Naive thymus-derived CD4-positive, alpha-beta T cell (primary cell): ENCODE measurements around the gene CENPX. TPM values are rescaled to one million over a fixed set of nuclear protein-coding genes. Genes with fewer than 3 reads are reported as not detected.

Source experiments
- ATAC-seq: fragments of 150-1000 bp; cut with Tn5 transposase; 2 replicates; pipeline ENCODE4 v1.10.0; 2021; ENCODE audit warnings: mild to moderate bottlenecking, moderate library complexity
- CTCF ChIA-PET: fragments of 350-600 bp; sonication (Branson Sonifier 250); formaldehyde crosslinking; loops from one replicate; lab custom pipeline; 2021; ENCODE audit warnings: antibody characterized with exemption; lab: Charles Lee
- POLR2A ChIA-PET: fragments of 350-600 bp; sonication (Branson Sonifier 250); formaldehyde crosslinking; loops from one replicate; lab custom pipeline; 2021; ENCODE audit warnings: antibody characterized with exemption, inconsistent platforms; lab: Charles Lee
- DNase-seq, 9 donors: peaks; one replicate each; pipeline versions ENCODE4 v3.0.0 to v3.0.0-alpha.2; 2020 to 2022; ENCODE audit warnings: mixed read lengths in 1 of 9
- H3K27ac ChIP-seq: one replicate; pipeline ENCODE4 v1.7.0; 2013; ENCODE audit warnings: mild to moderate bottlenecking, low read depth, low read length, moderate library complexity
- H3K27me3 ChIP-seq, 2 donors: one replicate each; pipeline ENCODE4 v1.7.0; 2013; ENCODE audit warnings: low read length in 2 of 2, mild to moderate bottlenecking in 2 of 2, moderate library complexity in 2 of 2; ENCODE audit not compliant: control insufficient read depth in 2 of 2, insufficient read depth in 2 of 2
- H3K36me3 ChIP-seq, 3 experiments: 1 replicate in 2 of 3; 2 replicates in 1 of 3; pipeline ENCODE4 v1.7.0; 2013; ENCODE audit warnings: low read length in 3 of 3, mild to moderate bottlenecking in 3 of 3, moderate library complexity in 1 of 3; ENCODE audit not compliant: insufficient read depth in 3 of 3, control insufficient read depth in 2 of 3
- H3K4me1 ChIP-seq, 2 donors: one replicate each; pipeline ENCODE4 v1.7.0; 2013; ENCODE audit warnings: low read length in 2 of 2, mild to moderate bottlenecking in 2 of 2, moderate library complexity in 1 of 2; ENCODE audit not compliant: control insufficient read depth in 2 of 2, insufficient read depth in 2 of 2
- H3K4me3 ChIP-seq: 2 replicates; pipeline ENCODE4 v1.7.0; 2013; ENCODE audit warnings: mild to moderate bottlenecking, low read length
- H3K9me3 ChIP-seq, 3 experiments: 1 replicate in 2 of 3; 2 replicates in 1 of 3; pipeline ENCODE4 v1.7.0; 2013; ENCODE audit warnings: low read length in 3 of 3; ENCODE audit not compliant: control insufficient read depth in 2 of 3
- H3K27ac Mint-ChIP-seq, 9 donors: one replicate each; pipeline ENCODE4 v1.8.0; 2020 to 2022; ENCODE audit warnings: mixed read lengths in 9 of 9, mild to moderate bottlenecking in 8 of 9, moderate library complexity in 5 of 9, inconsistent platforms in 2 of 9
- H3K27me3 Mint-ChIP-seq, 5 donors: one replicate each; pipeline ENCODE4 v1.8.0; 2021 to 2022; ENCODE audit warnings: mixed read lengths in 5 of 5, mild to moderate bottlenecking in 1 of 5
- H3K36me3 Mint-ChIP-seq, 5 donors: one replicate each; pipeline ENCODE4 v1.8.0; 2020 to 2022; ENCODE audit warnings: mixed read lengths in 5 of 5, mild to moderate bottlenecking in 3 of 5, inconsistent platforms in 1 of 5
- H3K4me1 Mint-ChIP-seq, 7 donors: one replicate each; pipeline ENCODE4 v1.8.0; 2020 to 2022; ENCODE audit warnings: mixed read lengths in 7 of 7, mild to moderate bottlenecking in 3 of 7, inconsistent platforms in 1 of 7
- H3K4me3 Mint-ChIP-seq, 10 donors: one replicate each; pipeline ENCODE4 v1.8.0; 2020 to 2022; ENCODE audit warnings: mild to moderate bottlenecking in 10 of 10, mixed read lengths in 10 of 10, moderate library complexity in 6 of 10, inconsistent platforms in 2 of 10
- H3K9me3 Mint-ChIP-seq, 11 donors: one replicate each; pipeline ENCODE4 v1.8.0; 2020 to 2022; ENCODE audit warnings: mixed read lengths in 11 of 11, mild to moderate bottlenecking in 4 of 11, inconsistent platforms in 1 of 11, moderate library complexity in 1 of 11
- intact Hi-C, 2 donors: fragments of 100-400 bp; cut with micrococcal nuclease; formaldehyde crosslinking; loops; one replicate each; pipeline ENCODE4 v1.15.1; 2023
- polyA plus RNA-seq, 2 donors: library from polyadenylated mRNA; unstranded; fragments of 300-500 nt; fragmentation: Illumina TruSeq; gene quantifications; one replicate each; pipeline ENCODE4 v1.2.3, GENCODE V29; 2021
- total RNA-seq, 6 experiments: library from RNA in 5 of 6; stranded (reverse) in 5 of 6; gene quantifications; 1 replicate in 5 of 6; 2 replicates in 1 of 6; pipeline ENCODE4 v1.2.3 and lab custom pipeline; 2021 to 2026

The CENPX gene
- total and polyA plus RNA-seq, 7 experiments from 2014 or later: 25.5 to 72.7 (median 34.1) TPM

DNA sequence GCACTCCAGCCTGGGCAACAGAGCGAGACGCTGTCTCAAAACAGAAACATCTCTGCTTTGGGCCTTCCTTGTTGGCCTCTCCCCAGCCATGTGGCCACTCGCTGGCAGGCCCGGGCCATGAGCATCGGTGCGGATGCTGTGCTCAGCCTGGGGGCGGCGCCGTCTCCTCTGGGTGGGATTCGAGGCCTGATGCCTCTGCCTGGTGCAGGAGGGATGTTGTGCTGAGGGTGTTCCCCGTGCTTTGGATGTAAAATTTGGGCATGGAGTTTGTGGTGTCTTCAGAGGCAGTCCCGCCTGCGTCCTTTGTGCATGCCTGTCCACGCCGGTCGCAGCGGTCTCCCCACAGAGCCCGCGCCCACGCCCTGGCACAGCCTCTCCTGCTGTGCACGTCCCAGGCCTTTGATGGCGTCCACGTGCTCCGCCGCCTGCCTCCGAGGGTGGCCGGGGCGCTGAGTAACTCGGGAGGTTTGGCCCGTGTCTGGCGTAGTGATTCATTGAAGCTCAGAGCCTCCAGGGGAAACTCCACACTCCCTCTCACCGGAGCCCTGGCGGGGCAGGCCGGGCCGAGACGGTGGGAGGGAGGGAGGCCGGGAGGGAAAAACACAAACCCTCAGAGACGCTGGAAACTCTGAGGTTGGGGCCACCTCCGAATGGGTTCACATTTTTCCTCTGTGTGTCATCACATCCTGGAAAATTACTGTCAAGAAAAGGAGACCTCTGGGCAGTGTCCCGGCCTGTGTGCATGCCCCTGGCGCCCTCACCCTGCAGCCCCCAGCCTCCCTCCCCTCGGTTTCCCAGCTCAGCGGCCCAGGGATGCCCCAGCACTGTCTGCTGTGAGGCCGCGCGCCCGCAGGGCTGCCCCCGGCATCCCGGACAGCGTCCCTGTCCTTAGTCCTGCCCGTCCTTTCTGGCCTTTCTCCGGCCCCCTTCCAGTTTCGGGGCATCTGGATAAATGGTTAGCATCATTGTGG is 19.0 kb downstream of the CENPX start:
- H3K9me3 Mint-ChIP-seq: no peaks in the 10 kb centered on the region
- DNase-seq (no peak), ATAC-seq (no peak)
- no peaks in the 10 kb centered on the region for H3K4me1 ChIP-seq
- H3K4me3 Mint-ChIP-seq: no peak overlapping the region
- no peaks in the 10 kb centered on the region for H3K27me3 Mint-ChIP-seq
- no peaks in the 10 kb centered on the region for H3K36me3 Mint-ChIP-seq
- no peaks in the 10 kb centered on the region for H3K27me3 ChIP-seq
- intact Hi-C loops: no loop called here
- H3K27ac Mint-ChIP-seq: no peak overlapping the region
- ChIA-PET CTCF (interaction anchor here (0.8 kb wide), 1 partner anchor 16 kb away, joined by 3 read pairs; no protein-coding TSS in a partner anchor), POLR2A (no interaction called here)
- peaks cover 0 to 3% (median 0%) of the 10 kb centered on the region in 7 donors for H3K4me1 Mint-ChIP-seq
- H3K36me3 ChIP-seq: no peaks in the 10 kb centered on the region
- H3K9me3 ChIP-seq: no peaks in the 10 kb centered on the region
- H3K27ac ChIP-seq: no peak overlapping the region
- H3K4me3 ChIP-seq: no peak overlapping the region

DNA sequence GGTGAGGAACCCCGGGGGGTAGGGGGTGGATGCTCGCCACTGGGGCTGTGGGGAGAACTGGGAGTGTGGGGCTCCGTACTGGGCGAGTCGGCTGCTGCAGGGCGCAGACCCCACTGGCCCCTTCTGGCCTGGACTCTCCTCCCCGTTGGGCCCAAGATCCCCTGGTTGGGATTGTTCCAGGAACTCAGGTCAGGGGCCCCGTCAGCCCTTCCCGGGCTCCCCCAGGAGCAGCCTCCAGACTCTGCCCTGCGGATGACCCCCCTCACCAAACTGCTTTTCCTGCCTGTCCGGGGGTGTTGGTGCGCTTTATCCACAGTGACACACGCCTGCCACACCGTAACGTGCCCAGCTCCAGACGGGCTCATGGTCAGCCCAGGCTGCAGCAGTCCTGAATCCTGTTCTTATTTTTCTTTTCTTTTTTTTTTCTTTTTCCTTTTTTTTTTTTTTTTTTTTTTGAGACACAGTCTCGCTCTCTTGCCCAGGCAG is 21.1 kb downstream of the CENPX start:
- DNase-seq (no peak), ATAC-seq (no peak)
- H3K36me3 ChIP-seq: peaks cover 0 to 8% (median 0%) of the 10 kb centered on the region in 3 experiments
- H3K27me3 ChIP-seq: no peaks in the 10 kb centered on the region
- no peaks in the 10 kb centered on the region for H3K27me3 Mint-ChIP-seq
- ChIA-PET POLR2A (no interaction called here), CTCF (no interaction called here)
- H3K4me1 ChIP-seq: no peaks in the 10 kb centered on the region
- no peak overlapping the region for H3K27ac Mint-ChIP-seq
- no peaks in the 10 kb centered on the region for H3K9me3 ChIP-seq
- peaks cover 0 to 7% (median 0%) of the 10 kb centered on the region in 7 donors for H3K4me1 Mint-ChIP-seq
- no peaks in the 10 kb centered on the region for H3K9me3 Mint-ChIP-seq
- H3K4me3 ChIP-seq: no peak overlapping the region
- H3K36me3 Mint-ChIP-seq: no peaks in the 10 kb centered on the region
- no peak overlapping the region for H3K4me3 Mint-ChIP-seq
- intact Hi-C loops: no loop called here
- H3K27ac ChIP-seq: no peak overlapping the region

DNA sequence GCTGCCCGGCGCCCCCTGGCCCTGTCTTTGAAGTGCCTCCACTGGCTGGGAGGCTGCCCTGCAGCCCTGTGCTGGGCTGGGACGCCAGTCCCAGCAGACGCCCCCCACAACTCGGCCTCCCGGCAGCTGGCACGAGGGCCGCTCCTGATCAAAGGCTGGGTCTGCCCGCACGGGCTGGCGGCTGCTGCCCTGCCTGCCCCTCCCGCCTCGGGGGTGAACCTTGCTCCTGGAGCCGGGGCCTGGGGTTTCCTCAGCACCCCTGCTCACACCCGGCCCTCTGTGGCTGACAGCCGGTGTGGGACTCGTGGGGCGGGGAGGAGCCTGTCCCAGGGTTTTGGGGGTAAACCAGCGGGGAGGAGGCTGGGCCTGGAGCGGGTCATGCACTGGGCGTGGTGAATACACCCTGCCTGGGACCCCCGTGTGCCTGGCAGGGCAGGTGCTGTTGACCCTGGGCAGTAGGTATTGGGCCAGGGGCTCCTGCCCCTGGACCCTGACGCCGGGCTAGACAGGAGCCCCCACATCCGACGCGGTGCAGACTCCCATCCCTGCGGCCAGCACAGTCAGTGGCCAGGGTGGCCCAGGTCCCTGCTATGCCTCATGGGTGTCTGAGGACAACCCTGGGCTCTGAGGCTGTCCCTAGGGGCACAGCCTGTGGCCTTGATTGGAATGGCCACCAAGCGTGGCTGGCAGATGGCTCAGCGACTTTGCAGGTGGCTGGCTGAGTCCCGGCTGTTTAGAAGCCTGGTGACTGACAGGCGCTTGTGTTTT is 21.7 kb downstream of the CENPX start:
- H3K4me3 Mint-ChIP-seq: no peak overlapping the region
- Histone ChIP-seq H3K36me3 (peaks cover 0 to 14% (median 0%) of the 10 kb centered on the region in 3 experiments), H3K4me1 (no peaks in the 10 kb centered on the region), H3K9me3 (no peaks in the 10 kb centered on the region), H3K4me3 (no peak overlapping the region), H3K27me3 (no peaks in the 10 kb centered on the region), H3K27ac (no peak overlapping the region)
- intact Hi-C loops: no loop called here
- ChIA-PET POLR2A (no interaction called here), CTCF (no interaction called here)
- peaks cover 0 to 4% (median 0%) of the 10 kb centered on the region in 5 donors for H3K36me3 Mint-ChIP-seq
- no peaks in the 10 kb centered on the region for H3K27me3 Mint-ChIP-seq
- H3K27ac Mint-ChIP-seq: no peak overlapping the region
- DNase-seq (no peak), ATAC-seq (no peak)
- H3K4me1 Mint-ChIP-seq: peaks cover 0 to 6% (median 0%) of the 10 kb centered on the region in 7 donors
- no peaks in the 10 kb centered on the region for H3K9me3 Mint-ChIP-seq

- Mint-ChIP-seq H3K27me3 (no peaks in the 10 kb centered on the region), H3K4me1 (peaks cover 0 to 3% (median 0%) of the 10 kb centered on the region in 7 donors), H3K9me3 (no peaks in the 10 kb centered on the region), H3K4me3 (no peak overlapping the region), H3K36me3 (peaks cover 0 to 7% (median 0%) of the 10 kb centered on the region in 5 donors), H3K27ac (no peak overlapping the region)
- intact Hi-C loops: no loop called here
- Histone ChIP-seq H3K4me1 (no peaks in the 10 kb centered on the region), H3K27ac (no peak overlapping the region), H3K9me3 (no peaks in the 10 kb centered on the region), H3K36me3 (peaks cover 0 to 19% (median 0%) of the 10 kb centered on the region in 3 experiments), H3K4me3 (no peak overlapping the region), H3K27me3 (no peaks in the 10 kb centered on the region)
- ATAC-seq (no peak), DNase-seq (no peak)
- ChIA-PET POLR2A (no interaction called here), CTCF (no interaction called here)
These were observed 22.5 kb downstream of the CENPX start for GRCh38 chr17:81999976-82000802.

DNA sequence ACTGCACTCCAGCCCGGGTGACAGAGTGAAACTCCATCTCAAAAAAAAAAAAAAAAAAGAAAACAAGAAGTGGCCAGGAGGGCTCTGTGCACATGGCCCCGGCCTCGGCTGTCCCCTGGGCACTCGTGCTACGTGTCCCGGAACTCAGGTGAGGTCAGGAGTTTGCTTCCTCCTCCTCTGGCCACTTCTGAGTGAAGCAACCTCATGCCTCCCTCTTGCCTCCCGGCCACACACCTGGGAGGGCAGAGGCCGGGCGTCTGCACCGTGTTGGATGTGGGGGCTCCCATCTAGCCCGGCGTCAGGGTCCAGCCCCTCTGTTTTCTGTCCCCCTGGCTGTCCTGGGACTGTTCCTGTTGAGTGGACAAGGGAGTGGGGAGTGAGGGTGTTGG is 23.1 kb downstream of the CENPX start:
- Histone ChIP-seq H3K27me3 (no peaks in the 10 kb centered on the region), H3K27ac (no peak overlapping the region), H3K9me3 (no peaks in the 10 kb centered on the region), H3K36me3 (peaks cover 0 to 19% (median 0%) of the 10 kb centered on the region in 3 experiments), H3K4me1 (no peaks in the 10 kb centered on the region), H3K4me3 (no peak overlapping the region)
- H3K27ac Mint-ChIP-seq: no peak overlapping the region
- ATAC-seq (no peak), DNase-seq (no peak)
- POLR2A ChIA-PET: no interaction called here
- CTCF ChIA-PET: interaction anchor here (0.7 kb wide), 1 partner anchor 31 kb away, joined by 3 read pairs; no protein-coding TSS in a partner anchor
- H3K9me3 Mint-ChIP-seq: no peaks in the 10 kb centered on the region
- peaks cover 0 to 7% (median 0%) of the 10 kb centered on the region in 5 donors for H3K36me3 Mint-ChIP-seq
- peaks cover 0 to 3% (median 0%) of the 10 kb centered on the region in 7 donors for H3K4me1 Mint-ChIP-seq
- intact Hi-C loops: no loop called here
- no peaks in the 10 kb centered on the region for H3K27me3 Mint-ChIP-seq
- H3K4me3 Mint-ChIP-seq: no peak overlapping the region
